K562 (cell line): ENCODE results near the gene SLC12A1. TPM values are rescaled to one million over a fixed set of nuclear protein-coding genes. Genes with fewer than 3 reads are reported as not detected.

Source experiments
- ATAC-seq: fragments of 200-7000 bp; cut with Tn5 transposase; 3 replicates; pipeline ENCODE4 v1.9.1; 2020; ENCODE audit warnings: moderate library complexity
- BruUV-seq: library from RNA; stranded (reverse); fragments of 400-500 nt; replicated peaks from 2 replicates; lab custom pipeline; 2021; lab: Mats Ljungman, UMichigan
- CTCF ChIA-PET: fragments of 300-600 bp; formaldehyde crosslinking; extraction: SDS; loops from one replicate; lab custom pipeline; 2021; ENCODE audit warnings: low intra/inter-chr PET ratio; lab: Yijun Ruan, JAX
- POLR2A ChIA-PET: fragments of 300-600, 350-650 bp; sonication (Branson Sonifier 250); formaldehyde crosslinking; extraction: SDS; loops from one replicate; lab custom pipeline; 2021; ENCODE audit warnings: antibody characterized with exemption, inconsistent platforms; lab: Yijun Ruan, JAX
- DNase-seq, 4 experiments: peaks; one replicate each; pipeline versions ENCODE4 v3.0.0 to v3.0.0-alpha.2; 2011 to 2018; ENCODE audit warnings: low spot score in 3 of 4, mixed read lengths in 3 of 4; ENCODE audit errors: extremely low read depth in 1 of 4
- FAIRE-seq: peaks from 2 replicates; lab custom pipeline; 2011; peaks lifted over from hg19 to GRCh38; lab: Jason Lieb, UNC
- H2AFZ ChIP-seq: 2 replicates; pipeline ENCODE4 v1.6.0; 2011; ENCODE audit warnings: low read depth, low read length, control low read depth, inconsistent platforms
- H3K27ac ChIP-seq: fragments of 200-600 bp; 3 replicates; pipeline ENCODE4 v1.8.0; 2011; ENCODE audit warnings: low read depth, mild to moderate bottlenecking, control low read depth, inconsistent platforms, low read length, moderate library complexity, mixed read lengths; ENCODE audit errors: extremely low read depth
- H3K27me3 ChIP-seq, 2 experiments: fragments of 300-600 bp in 1 of 2; 2 replicates in 1 of 2; 3 replicates in 1 of 2; pipeline versions ENCODE4 v1.6.0 to v1.8.0; 2011; ENCODE audit warnings: inconsistent platforms in 2 of 2, low read length in 2 of 2, mild to moderate bottlenecking in 1 of 2, mixed read lengths in 1 of 2, moderate library complexity in 1 of 2; ENCODE audit not compliant: control insufficient read depth in 2 of 2, insufficient read depth in 2 of 2
- H3K36me3 ChIP-seq: fragments of 300-600 bp; 3 replicates; pipeline ENCODE4 v1.8.0; 2011; ENCODE audit warnings: mild to moderate bottlenecking, low read length, inconsistent platforms; ENCODE audit not compliant: control insufficient read depth, insufficient read depth
- H3K4me1 ChIP-seq, 2 experiments: fragments of 200-600 bp in 1 of 2; replicated peaks in 1 of 2; 2 replicates in 1 of 2; 3 replicates in 1 of 2; pipeline versions ENCODE4 v1.5.1 to v1.8.0; 2011; ENCODE audit warnings: inconsistent platforms in 2 of 2, low read length in 2 of 2, mild to moderate bottlenecking in 1 of 2, mixed read lengths in 1 of 2, moderate library complexity in 1 of 2; ENCODE audit not compliant: control insufficient read depth in 2 of 2, insufficient read depth in 2 of 2
- H3K4me2 ChIP-seq: 2 replicates; pipeline ENCODE4 v1.6.1; 2011; ENCODE audit warnings: low read length, control low read depth, inconsistent platforms, mixed read lengths; ENCODE audit not compliant: insufficient read depth
- H3K4me3 ChIP-seq: fragments of 200-600 bp; sonication (generic), shearing (Covaris generic); 2 replicates; pipeline ENCODE4 v1.5.1; 2016; ENCODE audit warnings: control low read depth, inconsistent platforms
- H3K79me2 ChIP-seq: fragments of 200-600 bp; 3 replicates; pipeline ENCODE4 v1.8.0; 2011; ENCODE audit warnings: low read length, inconsistent platforms; ENCODE audit not compliant: control insufficient read depth, insufficient read depth
- H3K9ac ChIP-seq, 2 experiments: 2 replicates each; pipeline versions ENCODE4 v1.6.0 to v1.6.1; 2011; ENCODE audit warnings: low read depth in 2 of 2, low read length in 2 of 2, control low read depth in 1 of 2, inconsistent platforms in 1 of 2, mild to moderate bottlenecking in 1 of 2, mixed read lengths in 1 of 2; ENCODE audit not compliant: insufficient read depth in 1 of 2
- H3K9me1 ChIP-seq: one replicate; pipeline ENCODE4 v1.6.0; 2011; ENCODE audit warnings: inconsistent platforms, mild to moderate bottlenecking, low read length, moderate library complexity; ENCODE audit not compliant: control insufficient read depth, insufficient read depth
- H3K9me3 ChIP-seq: replicated peaks from 2 replicates; pipeline ENCODE4 v1.5.1; 2011; ENCODE audit warnings: low read depth, low read length, inconsistent platforms; ENCODE audit not compliant: control insufficient read depth, insufficient read depth
- H4K20me1 ChIP-seq: replicated peaks from 2 replicates; pipeline ENCODE4 v1.6.1; 2011; ENCODE audit warnings: low read length, inconsistent platforms, mixed read lengths; ENCODE audit not compliant: control insufficient read depth, insufficient read depth
- CBX8 ChIP-seq: fragments of 200-600 bp; sonication (generic); IDR thresholded peaks from 2 replicates; pipeline ENCODE4 v1.6.1; 2012; ENCODE audit warnings: borderline replicate concordance, mixed run types, low read depth, mild to moderate bottlenecking, moderate library complexity, mixed read lengths, low read length, control low read depth, inconsistent platforms; ENCODE audit not compliant: poor library complexity, severe bottlenecking; ENCODE audit errors: extremely low read depth
- GTF3C2 ChIP-seq: IDR thresholded peaks from 3 replicates; pipeline ENCODE4 v1.6.1; 2011; ENCODE audit warnings: borderline replicate concordance, mild to moderate bottlenecking, moderate library complexity; ENCODE audit not compliant: insufficient read length; ENCODE audit errors: extremely low read depth
- MITF ChIP-seq: IDR thresholded peaks from 2 replicates; pipeline ENCODE4 v1.6.1; 2014; ENCODE audit warnings: antibody characterized with exemption
- NR2C2 ChIP-seq, 2 experiments: fragments of 200-800 bp in 1 of 2; sonication (Bioruptor generic) in 1 of 2; sonication (generic) in 1 of 2; formaldehyde crosslinking in 1 of 2; IDR thresholded peaks; 2 replicates each; pipeline versions ENCODE4 v1.6.1 to v1.8.0; 2016 to 2022; ENCODE audit warnings: mild to moderate bottlenecking in 1 of 2, missing compliant biosample characterization in 1 of 2, missing genetic modification characterization in 1 of 2, missing genetic modification reagents in 1 of 2
- PURB ChIP-seq: sonication (generic); formaldehyde crosslinking; IDR thresholded peaks from 2 replicates; pipeline ENCODE4 v1.9.0; 2021; ENCODE audit warnings: low read depth, mild to moderate bottlenecking, missing genetic modification reagents
- SAFB2 ChIP-seq: fragments of 200-400 bp; formaldehyde crosslinking; IDR thresholded peaks from 2 replicates; pipeline ENCODE4 v1.6.1; 2018; ENCODE audit warnings: borderline replicate concordance, low read length, low read depth, moderate library complexity; ENCODE audit not compliant: severe bottlenecking
- ZEB2 ChIP-seq: fragments of 450-650 bp; IDR thresholded peaks from 2 replicates; pipeline ENCODE4 v1.6.1; 2016
- ZNF224 ChIP-seq: sonication (generic); formaldehyde crosslinking; IDR thresholded peaks from 2 replicates; pipeline ENCODE4 v1.8.0; 2022; ENCODE audit warnings: mild to moderate bottlenecking, missing genetic modification reagents
- ZNF696 ChIP-seq: fragments of 250-450 bp; sonication (Bioruptor Pico); conservative IDR thresholded peaks from 2 replicates; pipeline ENCODE4 v1.4.0; 2020; ENCODE audit warnings: mild to moderate bottlenecking, moderate library complexity
- WGBS: fragments of 100-300 bp; shearing (Covaris generic); methylation state at CpG from one replicate; pipeline ENCODE4 v1.1.6; 2016; ENCODE audit warnings: low coverage, mixed read lengths; ENCODE audit not compliant: insufficient coverage; ENCODE audit errors: missing lambda C conversion rate; 5-methylcytosine and 5-hydroxymethylcytosine counted together
- in situ Hi-C: fragments of 300-500 bp; cut with MboI; formaldehyde crosslinking; loops from 4 replicates; pipeline ENCODE4 v1.15.0; 2018; ENCODE audit warnings: inconsistent platforms, mixed read lengths
- intact Hi-C: fragments of 100-400 bp; cut with micrococcal nuclease; formaldehyde crosslinking; loops from 2 replicates; pipeline ENCODE4 v1.14.2; 2022
- polyA plus RNA-seq, 8 experiments: library from polyadenylated mRNA; depleted of rRNA in 4 of 8; stranded (reverse) in 5 of 8; unstranded in 3 of 8; fragments of >200 nt; fragmentation: Nextera tagmentation in 2 of 8; fragmentation: Illumina TruSeq in 1 of 8; extraction: Ambion mirVana in 2 of 8; extraction: Trizol in 1 of 8; gene quantifications; 2 replicates each; pipeline versions ENCODE4 v1.2.1 to v1.2.3, GENCODE V29; 2011 to 2014; ENCODE audit warnings: inconsistent platforms in 1 of 8, missing spikeins in 1 of 8
- total RNA-seq, 7 experiments: library from RNA; depleted of rRNA in 6 of 7; stranded (reverse); fragments of >200 nt in 6 of 7; fragmentation: Illumina TruSeq in 2 of 7; extraction: Trizol in 2 of 7; gene quantifications; 2 replicates each; pipeline versions ENCODE4 v1.2.1 to v1.2.3, GENCODE V29; 2011 to 2021; ENCODE audit warnings: low replicate concordance in 1 of 7
- TF ChIP-seq, protein P1 (sequence below): fragments of 150-350 bp; conservative IDR thresholded peaks from 2 replicates; pipeline ENCODE4 v1.6.1; 2014; ENCODE audit warnings: low read length

Gene SLC12A1
- total and polyA plus RNA-seq, 9 of the 15 experiments (the other 6 are each of a cell fraction or from before 2014, with no cell fraction given): not detected

DNA sequence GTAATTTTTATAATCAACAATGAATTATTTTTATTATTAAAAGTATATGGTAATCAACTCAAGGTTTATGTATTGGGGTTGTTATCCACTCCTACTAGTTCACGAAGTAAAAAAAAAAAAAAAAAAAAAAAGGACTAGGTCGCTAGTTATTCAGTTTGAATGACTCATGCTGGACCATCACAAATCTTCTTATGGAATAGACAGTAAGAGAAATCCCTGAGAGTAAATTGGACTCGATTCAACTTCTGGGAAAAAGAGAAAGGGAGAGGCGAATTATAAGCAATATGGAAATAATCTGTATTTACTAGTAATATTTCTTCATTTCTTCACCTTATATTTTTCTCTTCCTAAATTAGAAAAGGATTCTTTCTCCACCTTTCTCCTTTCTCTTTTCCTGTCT, 30.0 kb upstream of the SLC12A1 start:
- FAIRE-seq (no peak), DNase-seq (no peak), ATAC-seq (no peak)
- no TSS peak for BruUV-seq
- Histone ChIP-seq H3K27ac (no peak overlapping the region), H3K27me3 (no peaks in the 10 kb centered on the region), H3K4me3 (no peak overlapping the region), H3K4me1 (peaks cover 0 to 6% of the 10 kb centered on the region in 2 experiments; a peak in 2 of 5 replicates), H3K9me1 (no peaks in the 10 kb centered on the region), H4K20me1 (no peaks in the 10 kb centered on the region), H3K9me3 (no peaks in the 10 kb centered on the region), H3K9ac (no peak overlapping the region), H2AFZ (no peak overlapping the region), H3K79me2 (no peaks in the 10 kb centered on the region), H3K36me3 (no peaks in the 10 kb centered on the region), H3K4me2 (no peak overlapping the region)
- ChIA-PET CTCF (no interaction called here), POLR2A (no interaction called here)
- 0% methylated on average over 4 of the region's 4 CpGs for WGBS
- intact Hi-C loops (no loop called here), in situ Hi-C loops (no loop called here)
- TF ChIP-seq GTF3C2: no peak
- TF ChIP-seq CBX8: no peak
- TF ChIP-seq ZNF696 (CRISPR knock-in tag): no peak
- no peak for TF ChIP-seq ZEB2
- TF ChIP-seq MITF: no peak
- TF ChIP-seq, protein P1, sequence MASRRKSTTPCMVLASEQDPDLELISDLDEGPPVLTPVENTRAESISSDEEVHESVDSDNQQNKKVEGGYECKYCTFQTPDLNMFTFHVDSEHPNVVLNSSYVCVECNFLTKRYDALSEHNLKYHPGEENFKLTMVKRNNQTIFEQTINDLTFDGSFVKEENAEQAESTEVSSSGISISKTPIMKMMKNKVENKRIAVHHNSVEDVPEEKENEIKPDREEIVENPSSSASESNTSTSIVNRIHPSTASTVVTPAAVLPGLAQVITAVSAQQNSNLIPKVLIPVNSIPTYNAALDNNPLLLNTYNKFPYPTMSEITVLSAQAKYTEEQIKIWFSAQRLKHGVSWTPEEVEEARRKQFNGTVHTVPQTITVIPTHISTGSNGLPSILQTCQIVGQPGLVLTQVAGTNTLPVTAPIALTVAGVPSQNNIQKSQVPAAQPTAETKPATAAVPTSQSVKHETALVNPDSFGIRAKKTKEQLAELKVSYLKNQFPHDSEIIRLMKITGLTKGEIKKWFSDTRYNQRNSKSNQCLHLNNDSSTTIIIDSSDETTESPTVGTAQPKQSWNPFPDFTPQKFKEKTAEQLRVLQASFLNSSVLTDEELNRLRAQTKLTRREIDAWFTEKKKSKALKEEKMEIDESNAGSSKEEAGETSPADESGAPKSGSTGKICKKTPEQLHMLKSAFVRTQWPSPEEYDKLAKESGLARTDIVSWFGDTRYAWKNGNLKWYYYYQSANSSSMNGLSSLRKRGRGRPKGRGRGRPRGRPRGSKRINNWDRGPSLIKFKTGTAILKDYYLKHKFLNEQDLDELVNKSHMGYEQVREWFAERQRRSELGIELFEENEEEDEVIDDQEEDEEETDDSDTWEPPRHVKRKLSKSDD: no peak
- TF ChIP-seq ZNF224 (CRISPR knock-in tag): no peak
- no peak for TF ChIP-seq PURB
- no peak for TF ChIP-seq NR2C2 (CRISPR knock-in tag; IDR thresholded peaks at IDR 0.05)
- TF ChIP-seq NR2C2 (tag; IDR thresholded peaks at IDR 0.05): no peak
- TF ChIP-seq SAFB2: no peak
